Breast epithelium (tissue), 3 donors: ENCODE measurements around the gene ALKAL2.

Source experiments
- POLR2A ChIP-seq: fragments of 450-650 bp; IDR thresholded peaks from one replicate; pipeline ENCODE4 v1.6.1; 2016; ENCODE audit warnings: antibody characterized with exemption, mild to moderate bottlenecking, moderate library complexity
- TF ChIP-seq, protein P1 (sequence below), 3 donors: fragments of 450-650 bp; IDR thresholded peaks; one replicate each; pipeline ENCODE4 v1.5.1; 2016 to 2017; ENCODE audit warnings: antibody characterized with exemption in 3 of 3, mild to moderate bottlenecking in 3 of 3, moderate library complexity in 3 of 3

DNA sequence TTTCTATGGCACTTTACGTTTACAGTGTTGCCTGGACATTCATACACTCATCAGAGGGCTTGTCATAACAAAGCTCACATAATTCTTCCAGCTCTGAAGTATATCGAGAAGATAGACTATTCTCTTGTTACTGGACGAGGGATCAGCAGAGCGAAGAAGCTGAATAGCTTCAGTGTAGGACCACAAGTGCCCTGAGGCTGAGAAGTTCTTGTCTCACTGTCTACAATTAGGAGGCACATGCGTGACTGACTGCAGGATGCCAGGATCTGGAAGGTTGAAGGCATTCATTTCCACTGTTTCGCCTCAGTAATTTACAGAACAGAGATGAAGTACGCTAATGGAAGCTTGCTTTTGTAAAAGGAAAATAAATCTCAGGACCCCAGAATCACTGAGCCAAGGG, 33.6 kb downstream of the ALKAL2 start:
- TF ChIP-seq, protein P1, sequence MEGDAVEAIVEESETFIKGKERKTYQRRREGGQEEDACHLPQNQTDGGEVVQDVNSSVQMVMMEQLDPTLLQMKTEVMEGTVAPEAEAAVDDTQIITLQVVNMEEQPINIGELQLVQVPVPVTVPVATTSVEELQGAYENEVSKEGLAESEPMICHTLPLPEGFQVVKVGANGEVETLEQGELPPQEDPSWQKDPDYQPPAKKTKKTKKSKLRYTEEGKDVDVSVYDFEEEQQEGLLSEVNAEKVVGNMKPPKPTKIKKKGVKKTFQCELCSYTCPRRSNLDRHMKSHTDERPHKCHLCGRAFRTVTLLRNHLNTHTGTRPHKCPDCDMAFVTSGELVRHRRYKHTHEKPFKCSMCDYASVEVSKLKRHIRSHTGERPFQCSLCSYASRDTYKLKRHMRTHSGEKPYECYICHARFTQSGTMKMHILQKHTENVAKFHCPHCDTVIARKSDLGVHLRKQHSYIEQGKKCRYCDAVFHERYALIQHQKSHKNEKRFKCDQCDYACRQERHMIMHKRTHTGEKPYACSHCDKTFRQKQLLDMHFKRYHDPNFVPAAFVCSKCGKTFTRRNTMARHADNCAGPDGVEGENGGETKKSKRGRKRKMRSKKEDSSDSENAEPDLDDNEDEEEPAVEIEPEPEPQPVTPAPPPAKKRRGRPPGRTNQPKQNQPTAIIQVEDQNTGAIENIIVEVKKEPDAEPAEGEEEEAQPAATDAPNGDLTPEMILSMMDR (IDR thresholded peaks at IDR 0.05): no peak
- TF ChIP-seq POLR2A: no peak
